Stomach (tissue), 4 donors: ENCODE data around the gene RALGAPA2.

ENCODE experiments used
- CTCF ChIP-seq, 7 experiments: fragments of 450-650 bp in 4 of 7; fragments of 200-600 bp in 3 of 7; sonication (generic) in 3 of 7; IDR thresholded peaks; one replicate each; pipeline ENCODE4 v1.5.1; 2016 to 2019; ENCODE audit warnings: antibody characterized with exemption in 7 of 7, control low read depth in 2 of 7, mild to moderate bottlenecking in 1 of 7
- EP300 ChIP-seq: sonication (generic); formaldehyde crosslinking; IDR thresholded peaks from one replicate; pipeline ENCODE4 v1.6.1; 2017; ENCODE audit warnings: antibody characterized with exemption
- POLR2A ChIP-seq, 4 donors: fragments of 450-650 bp; IDR thresholded peaks; one replicate each; pipeline ENCODE4 v1.6.1; 2016; ENCODE audit warnings: antibody characterized with exemption in 4 of 4, control low read depth in 2 of 4, mild to moderate bottlenecking in 1 of 4, moderate library complexity in 1 of 4
- POLR2AphosphoS5 ChIP-seq, 3 donors: sonication (generic); formaldehyde crosslinking; IDR thresholded peaks; one replicate each; pipeline ENCODE4 v1.6.1; 2016; ENCODE audit warnings: antibody characterized with exemption in 3 of 3

- TF ChIP-seq CTCF (IDR thresholded peaks at IDR 0.05) (no peak), POLR2A (IDR thresholded peaks at IDR 0.05) (no peak), POLR2AphosphoS5 (IDR thresholded peaks at IDR 0.05) (no peak), EP300 (no peak)
These were observed 2.6 kb downstream of the RALGAPA2 start for GRCh38 chr20:20709887-20710286.
